Stimulated activated CD4-positive, alpha-beta T cell treated with anti-CD3 and anti-CD28 coated beads, Interleukin-1b, Interleukin-23, amount 100 ng/mL, for 4 hours (primary cell): Measurements from ENCODE around the gene FAM135A.
"Not testable (repeated sequence)": the region's sequence is repeated elsewhere in the genome, so short reads cannot be mapped to it uniquely, and the experiment has no call there.

Experiments used
- DNase-seq, 2 donors: peaks; one replicate each; pipeline ENCODE4 v3.0.0-alpha.2; 2020; ENCODE audit warnings: low read depth in 2 of 2

Gene FAM135A

GRCh38 chr6:70547905-70548304 lies 134.6 kb downstream of the FAM135A start:
- DNase-seq = no peak

- DNase-seq = no peak
These were observed 136.0 kb downstream of the FAM135A start for GRCh38 chr6:70549327-70549726.

DNA sequence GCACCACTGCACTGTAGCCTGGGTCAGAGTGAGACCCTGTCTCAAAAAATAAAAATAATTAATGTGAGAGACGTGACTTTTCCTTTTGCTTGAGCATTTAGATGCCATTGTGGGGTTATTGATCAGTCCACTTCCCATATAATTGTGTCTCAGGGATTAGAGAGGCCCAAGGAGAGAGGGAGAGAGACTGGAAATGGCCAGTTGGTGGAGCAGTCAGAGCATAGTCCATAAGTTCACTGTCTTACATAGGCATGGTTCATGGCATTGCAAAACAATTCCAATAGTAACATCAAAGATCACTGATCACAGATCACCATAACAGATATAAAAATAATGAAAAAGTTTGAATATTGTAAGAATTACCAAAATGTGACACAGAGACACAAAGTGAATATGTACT lies 138.3 kb downstream of the FAM135A start:
- DNase-seq = no peak

GRCh38 chr6:70552286-70552940 lies 139.1 kb downstream of the FAM135A start:
- DNase-seq = not testable (repeated sequence)

DNA sequence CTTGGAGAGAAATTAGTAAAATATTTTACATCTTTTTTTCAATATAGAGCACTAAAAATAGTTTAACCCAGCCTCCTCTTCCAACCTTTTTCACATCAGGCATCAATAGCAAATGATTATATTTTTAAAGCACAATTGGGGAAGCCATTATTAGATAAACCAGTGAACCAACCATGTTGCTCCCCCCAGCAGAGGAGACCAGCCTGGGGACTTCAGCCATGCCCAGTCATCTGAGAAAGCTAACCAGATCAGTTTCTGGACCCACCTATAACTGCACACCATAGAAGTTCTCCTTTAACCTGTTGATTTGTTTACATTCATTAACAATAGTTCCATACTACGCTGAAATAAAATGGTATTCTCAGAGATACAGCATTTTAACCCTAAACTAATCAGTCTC lies 139.7 kb downstream of the FAM135A start:
- DNase-seq = no peak

- DNase-seq = no peak
These were observed 144.7 kb downstream of the FAM135A start for GRCh38 chr6:70557998-70558397.

DNA sequence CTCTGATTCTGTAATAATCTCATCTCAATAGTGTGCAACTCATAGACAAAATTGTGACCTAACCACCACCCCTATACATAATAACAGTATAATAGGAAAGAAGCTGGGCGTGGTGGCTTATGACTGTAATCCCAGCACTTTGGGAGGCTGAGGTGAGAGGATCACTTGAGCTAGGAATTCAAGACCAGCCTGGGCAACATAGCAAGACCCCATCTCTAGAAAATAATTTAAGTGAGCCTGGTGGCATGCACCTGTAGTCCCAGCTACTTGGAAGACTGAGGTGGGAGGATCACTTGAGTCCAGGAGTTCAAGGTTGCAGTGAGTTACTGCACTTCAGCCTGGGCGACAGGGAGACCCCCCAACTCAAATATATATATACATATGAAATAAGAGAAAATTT lies 149.1 kb downstream of the FAM135A start:
- DNase-seq = not testable (repeated sequence)

GRCh38 chr6:70563530-70563929 lies 150.2 kb downstream of the FAM135A start:
- DNase-seq = no peak

DNA sequence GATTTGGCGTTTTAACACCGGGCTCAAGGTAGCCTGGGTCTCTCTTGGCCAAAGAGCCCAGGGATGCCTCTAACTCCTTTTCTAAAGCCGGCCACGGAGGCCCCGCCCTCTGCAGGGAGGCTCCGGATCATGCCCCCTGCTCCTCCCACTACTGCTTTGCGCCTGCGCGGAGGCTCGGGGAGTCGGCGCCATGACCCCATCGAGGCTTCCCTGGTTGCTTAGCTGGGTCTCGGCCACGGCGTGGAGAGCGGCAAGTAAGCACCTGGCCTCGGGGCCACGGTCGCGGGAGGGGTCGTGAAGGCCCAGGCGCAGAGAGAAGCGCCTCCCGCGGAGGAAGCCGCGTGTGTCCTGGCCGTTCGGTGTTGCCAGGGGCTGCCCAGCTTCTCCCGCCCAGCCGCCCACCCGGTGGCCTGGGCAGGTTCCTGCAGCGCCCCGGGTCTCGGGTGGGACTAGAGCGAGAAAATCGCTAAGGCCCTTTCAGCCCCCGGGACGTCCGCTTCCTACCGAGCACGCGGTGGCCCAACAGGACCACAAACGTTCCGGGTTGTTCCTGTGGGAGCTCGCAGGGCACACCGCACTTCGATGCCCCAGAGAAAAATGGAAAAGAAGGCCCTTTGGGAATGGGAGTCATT lies 153.6 kb downstream of the FAM135A start, which contains the start of gene SDHAF4:
Gene SDHAF4 (plus strand): TSS at position 180 of the 632 bp plus-strand sequence. CDS start 11 bp downstream, at position 191.
- DNase-seq = peak; percentile 91 to 94

- DNase-seq = no peak
These were observed 161.3 kb downstream of the FAM135A start for GRCh38 chr6:70574643-70575042.

DNA sequence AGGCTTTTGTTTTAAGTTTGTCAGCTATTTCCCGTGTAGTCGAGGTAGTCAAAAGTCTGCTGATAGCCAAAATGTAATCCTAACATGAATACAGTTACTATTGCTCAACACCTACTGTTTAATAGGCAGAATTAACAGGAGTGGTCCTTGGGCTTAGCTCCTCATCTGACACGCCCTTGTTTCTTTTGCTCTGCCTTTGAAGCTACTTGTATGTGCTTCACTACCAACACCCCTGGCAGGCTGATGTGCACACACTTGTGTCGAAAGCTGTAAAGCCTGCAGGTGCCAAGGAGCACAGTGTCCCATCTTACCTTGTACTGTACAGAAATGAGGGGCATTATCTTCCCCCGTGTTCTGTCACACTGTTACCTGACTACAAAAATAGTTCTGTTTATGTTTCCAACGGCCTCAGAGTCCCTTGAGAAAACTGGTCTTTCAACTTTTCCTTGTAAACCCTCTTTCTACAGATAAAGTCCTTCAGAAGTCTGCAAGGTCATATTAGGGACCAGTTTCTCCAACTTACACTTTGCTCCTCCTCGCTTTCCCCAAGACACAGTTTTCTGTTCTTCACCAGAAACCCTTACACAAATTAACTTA lies 162.7 kb downstream of the FAM135A start:
- DNase-seq = no peak

DNA sequence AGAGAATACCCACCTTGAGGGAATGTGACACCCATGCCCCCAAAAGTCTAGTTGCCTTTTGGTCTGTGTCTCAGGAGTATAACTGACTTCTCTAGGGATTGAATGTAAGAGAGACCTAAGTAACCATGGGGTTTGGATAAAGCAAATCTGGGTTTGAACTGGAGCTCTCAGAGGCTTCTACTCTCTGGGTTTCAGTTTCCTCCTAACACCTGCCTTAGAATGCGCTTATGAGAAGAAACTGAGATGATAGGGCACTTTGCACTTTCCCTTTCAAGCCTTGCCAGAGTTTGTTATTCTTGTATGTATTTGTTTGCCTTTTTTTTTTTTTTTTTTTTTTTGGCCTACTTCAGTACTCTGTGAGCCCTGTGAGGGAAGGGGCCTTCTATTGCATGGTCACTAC lies 172.8 kb downstream of the FAM135A start:
- DNase-seq = no peak

DNA sequence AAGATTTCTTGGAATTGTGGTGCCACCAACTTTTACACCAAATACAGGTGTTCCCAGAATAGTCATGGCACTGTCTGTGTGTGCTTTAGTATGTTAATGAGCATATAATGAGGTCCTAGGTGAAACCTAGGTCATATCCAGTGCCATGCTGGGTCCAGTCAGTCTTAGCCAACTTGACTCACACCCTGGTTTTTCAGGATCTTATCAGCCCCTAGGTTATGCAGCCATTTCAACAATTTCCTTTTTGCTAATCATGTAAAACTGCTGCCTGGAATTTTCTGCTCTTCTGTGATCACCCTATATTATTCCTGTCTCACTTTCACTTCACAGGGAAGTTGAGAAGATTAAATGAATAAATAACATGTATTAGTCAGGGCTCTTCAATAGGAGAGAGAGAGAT lies 177.1 kb downstream of the FAM135A start:
- DNase-seq = no peak

DNA sequence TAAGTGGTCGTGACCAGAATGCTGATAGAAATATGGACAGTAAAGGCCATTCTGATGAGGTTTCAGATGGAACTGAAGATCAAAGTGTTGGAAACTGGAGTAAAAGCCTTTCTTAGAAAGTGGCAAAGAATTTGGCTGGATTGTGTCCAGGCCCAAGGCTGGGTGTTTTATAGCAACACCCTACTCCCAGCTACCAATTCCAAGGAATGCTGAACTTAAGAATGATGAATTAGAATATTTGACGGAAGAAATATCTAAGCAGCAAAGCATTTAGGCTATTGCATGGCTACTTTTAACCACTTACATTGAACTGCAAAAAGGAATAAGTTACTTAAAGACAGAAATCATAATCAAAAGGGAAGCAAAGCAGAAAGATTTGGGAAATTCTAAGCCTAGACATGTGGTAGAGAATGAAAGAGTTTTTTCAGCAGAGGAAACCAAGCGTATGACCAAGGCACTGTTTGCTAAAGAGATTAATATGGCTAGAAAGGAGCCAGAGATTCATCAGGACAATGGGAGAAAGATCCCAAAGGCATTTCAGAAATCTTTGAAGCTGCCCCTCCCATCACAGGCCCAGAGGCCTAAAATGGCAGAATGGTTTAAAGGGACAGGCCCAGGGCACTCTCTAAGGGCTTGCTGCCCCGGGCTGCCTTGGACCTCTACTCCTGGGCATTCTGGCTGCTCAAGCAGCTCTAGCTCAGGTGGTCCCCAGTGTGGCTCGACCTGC lies 179.2 kb downstream of the FAM135A start:
- DNase-seq = no peak

DNA sequence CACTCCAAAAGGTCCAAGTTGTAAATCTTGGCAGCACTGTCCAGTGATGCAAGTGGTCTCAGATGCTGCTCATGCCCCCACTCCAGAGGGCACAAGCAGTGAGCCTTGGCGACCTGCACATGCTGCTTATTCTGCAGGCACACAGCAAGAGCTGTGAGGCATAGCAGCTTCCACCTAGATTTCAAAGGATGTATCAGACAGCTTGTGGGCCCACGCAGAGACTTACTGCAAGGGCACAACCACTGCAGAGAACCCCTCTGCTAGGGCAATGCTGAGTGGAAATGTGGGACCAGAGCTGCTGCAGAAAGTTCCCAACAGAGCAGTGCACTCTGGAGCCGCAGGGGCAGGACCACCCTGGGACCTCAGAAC lies 179.8 kb downstream of the FAM135A start:
- DNase-seq = no peak

DNA sequence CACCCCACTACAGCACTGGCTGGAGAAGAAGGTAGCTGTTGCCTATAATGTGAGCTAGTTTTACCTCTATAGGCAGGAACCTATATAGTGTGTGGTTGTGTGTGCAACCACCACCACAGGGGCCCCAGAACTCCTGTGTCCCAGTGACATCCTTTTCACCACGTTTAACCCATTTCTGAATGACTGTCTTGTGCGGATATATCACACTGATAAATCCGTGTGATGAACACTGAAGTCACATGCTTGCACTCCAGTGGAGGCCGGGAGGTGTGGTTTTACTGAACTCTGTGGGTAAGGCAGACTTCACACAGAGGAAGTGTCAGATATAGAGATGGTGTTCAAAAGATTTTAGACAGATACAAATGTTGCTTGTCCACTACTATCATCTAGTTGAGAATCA lies 185.9 kb downstream of the FAM135A start:
- no peak for DNase-seq

DNA sequence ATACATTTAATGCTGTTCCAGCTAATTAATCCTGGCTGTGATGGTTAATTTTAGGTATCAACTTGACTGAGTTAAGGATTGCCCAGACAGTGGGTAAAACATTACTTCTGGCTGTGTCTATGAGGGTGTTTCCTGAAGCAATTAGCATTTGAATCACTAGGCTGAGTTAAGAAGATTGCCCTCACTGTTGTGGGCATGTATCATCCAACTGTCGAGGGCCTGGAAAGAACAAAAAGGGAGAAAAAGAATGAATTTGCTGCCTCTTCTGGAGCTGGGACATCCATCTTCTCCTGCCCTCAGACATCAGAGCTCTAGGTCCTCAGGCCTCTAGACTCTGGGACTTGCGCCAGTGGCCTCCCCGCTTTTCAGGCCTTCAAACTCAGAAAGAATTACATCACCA lies 187.7 kb downstream of the FAM135A start:
- no peak for DNase-seq

DNA sequence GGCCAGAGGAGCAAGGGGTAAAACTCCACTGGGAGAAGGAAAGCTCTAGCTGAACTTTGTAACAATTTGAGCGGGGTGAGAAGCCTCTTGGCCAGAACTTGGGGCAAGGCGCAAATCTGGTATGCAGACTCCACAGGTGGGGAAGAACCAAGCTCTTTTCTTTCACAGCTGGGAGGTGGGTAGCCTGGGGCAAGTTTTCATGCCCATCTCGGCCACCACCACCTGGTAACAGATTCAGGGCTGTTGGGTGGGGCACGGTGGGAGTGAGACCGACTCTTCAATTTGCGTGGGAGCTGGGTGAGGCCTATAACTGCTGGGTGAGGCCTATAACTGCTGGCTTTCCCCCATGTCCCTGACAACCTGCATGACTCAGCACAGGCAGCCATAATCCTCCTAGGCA lies 190.9 kb downstream of the FAM135A start:
- DNase-seq = no peak

GRCh38 chr6:70607371-70607770 lies 194.1 kb downstream of the FAM135A start:
- DNase-seq = not testable (repeated sequence)

DNA sequence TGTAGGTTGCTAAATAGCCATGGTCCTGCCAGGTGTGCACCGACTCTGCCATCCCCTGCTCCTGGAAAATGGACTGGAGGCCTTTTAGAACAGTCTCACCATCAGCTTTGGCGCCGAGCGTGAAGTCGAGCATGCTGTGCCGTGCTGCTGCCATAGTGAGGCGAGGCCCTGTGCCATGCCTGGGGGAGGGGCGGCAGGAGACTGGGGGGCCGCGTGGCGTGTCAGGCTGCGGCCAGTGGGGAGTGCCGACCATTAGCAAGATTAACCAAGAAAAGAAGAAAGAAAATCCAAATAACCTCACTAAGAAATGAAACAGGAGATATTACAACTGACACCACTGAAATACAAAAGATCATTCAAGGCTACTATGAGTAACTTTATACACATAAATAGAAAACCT lies 195.9 kb downstream of the FAM135A start:
- not testable (repeated sequence) for DNase-seq
